Measurements from ENCODE around the gene DNAI4.

GRCh38 chr1:66853379-66853778, 71.3 kb downstream of the DNAI4 start:
- TF ChIP-seq CTCF (IDR thresholded peaks at IDR 0.05) = no peak
- no peak for TF ChIP-seq POLR2A (IDR thresholded peaks at IDR 0.05)
